ENCODE measurements around the gene MEOX1. TPM values are rescaled to one million over a fixed set of nuclear protein-coding genes. Genes with fewer than 3 reads are reported as not detected.

Gene MEOX1
- total RNA-seq, 1 donor from 2014 or later = not detected

- Histone ChIP-seq H4K20me1 (ENCODE audit: insufficient read depth, low read length) (no peaks in the 10 kb centered on the region), H3K4me1 (ENCODE audit: insufficient read depth, low read length) (no peaks in the 10 kb centered on the region), H3K27me3 (ENCODE audit: insufficient read depth, low read length) (peaks cover 5% of the 10 kb centered on the region), H3K9me3 (ENCODE audit: insufficient read depth, low read depth, low read length) (no peaks in the 10 kb centered on the region), H3K79me2 (ENCODE audit: insufficient read depth, low read length) (no peaks in the 10 kb centered on the region), H3K4me3 (ENCODE audit: insufficient read depth, low read depth, low read length) (no peak overlapping the region), H2AFZ (ENCODE audit: low read depth, low read length) (no peak overlapping the region), H3K36me3 (ENCODE audit: insufficient read depth, low read length) (no peaks in the 10 kb centered on the region), H3K27ac (ENCODE audit: low read depth, low read length) (no peak overlapping the region), H3K4me2 (ENCODE audit: low read length) (no peak overlapping the region), H3K9ac (ENCODE audit: low read length) (no peak overlapping the region)
- no peak for TF ChIP-seq CTCF (IDR thresholded peaks at IDR 0.05; ENCODE audit: insufficient read depth, low read depth, low read length)
- no peak for TF ChIP-seq EZH2 (IDR thresholded peaks at IDR 0.05; ENCODE audit: insufficient read depth, low read length)
- FAIRE-seq = no peak
- H3K4me1 Mint-ChIP-seq (ENCODE audit: low read depth, unreplicated experiment) = peaks cover 9% of the 10 kb centered on the region
- no peaks in the 10 kb centered on the region for H3K9me3 Mint-ChIP-seq (ENCODE audit: unreplicated experiment)
- no peak for DNase-seq (ENCODE audit: low read depth)
- H3K27me3 Mint-ChIP-seq (ENCODE audit: low read depth, unreplicated experiment) = peaks cover 32% of the 10 kb centered on the region
- H3K36me3 Mint-ChIP-seq (ENCODE audit: low read depth, unreplicated experiment) = peaks cover 2% of the 10 kb centered on the region
- no peak overlapping the region for H3K27ac Mint-ChIP-seq (ENCODE audit: unreplicated experiment)
- H3K4me3 Mint-ChIP-seq (ENCODE audit: unreplicated experiment) = no peak overlapping the region
Measured at GRCh38 chr17:43640491-43641252, 21.1 kb downstream of the MEOX1 start.

GRCh38 chr17:43637563-43638323 lies 24.0 kb downstream of the MEOX1 start:
- no peak for DNase-seq (ENCODE audit: low read depth)
- Histone ChIP-seq H4K20me1 (ENCODE audit: insufficient read depth, low read length) (no peaks in the 10 kb centered on the region), H2AFZ (ENCODE audit: low read depth, low read length) (no peak overlapping the region), H3K27ac (ENCODE audit: low read depth, low read length) (no peak overlapping the region), H3K36me3 (ENCODE audit: insufficient read depth, low read length) (no peaks in the 10 kb centered on the region), H3K4me3 (ENCODE audit: insufficient read depth, low read depth, low read length) (no peak overlapping the region), H3K4me1 (ENCODE audit: insufficient read depth, low read length) (peaks cover 6% of the 10 kb centered on the region), H3K27me3 (ENCODE audit: insufficient read depth, low read length) (peaks cover 5% of the 10 kb centered on the region), H3K9me3 (ENCODE audit: insufficient read depth, low read depth, low read length) (no peaks in the 10 kb centered on the region), H3K9ac (ENCODE audit: low read length) (no peak overlapping the region), H3K4me2 (ENCODE audit: low read length) (no peak overlapping the region), H3K79me2 (ENCODE audit: insufficient read depth, low read length) (no peaks in the 10 kb centered on the region)
- Mint-ChIP-seq H3K27me3 (ENCODE audit: low read depth, unreplicated experiment) (peaks cover 36% of the 10 kb centered on the region), H3K4me1 (ENCODE audit: low read depth, unreplicated experiment) (peaks cover 14% of the 10 kb centered on the region), H3K4me3 (ENCODE audit: unreplicated experiment) (no peak overlapping the region), H3K9me3 (ENCODE audit: unreplicated experiment) (no peaks in the 10 kb centered on the region), H3K27ac (ENCODE audit: unreplicated experiment) (no peak overlapping the region), H3K36me3 (ENCODE audit: low read depth, unreplicated experiment) (peaks cover 2% of the 10 kb centered on the region)
- TF ChIP-seq EZH2 (IDR thresholded peaks at IDR 0.05; ENCODE audit: insufficient read depth, low read length) = no peak
- no peak for FAIRE-seq

GRCh38 chr17:43636426-43636825 lies 25.3 kb downstream of the MEOX1 start:
- H3K4me1 Mint-ChIP-seq (ENCODE audit: low read depth, unreplicated experiment) = peaks cover 11% of the 10 kb centered on the region
- no peak overlapping the region for H3K4me3 Mint-ChIP-seq (ENCODE audit: unreplicated experiment)
- TF ChIP-seq CTCF (IDR thresholded peaks at IDR 0.05; ENCODE audit: insufficient read depth, low read depth, low read length) (no peak), EZH2 (IDR thresholded peaks at IDR 0.05; ENCODE audit: insufficient read depth, low read length) (no peak)
- no peak overlapping the region for H3K4me2 ChIP-seq (ENCODE audit: low read length)
- H3K4me1 ChIP-seq (ENCODE audit: insufficient read depth, low read length) = peaks cover 6% of the 10 kb centered on the region
- H3K27me3 Mint-ChIP-seq (ENCODE audit: low read depth, unreplicated experiment) = peaks cover 36% of the 10 kb centered on the region
- no peaks in the 10 kb centered on the region for H3K9me3 ChIP-seq (ENCODE audit: insufficient read depth, low read depth, low read length)
- no peak overlapping the region for H2AFZ ChIP-seq (ENCODE audit: low read depth, low read length)
- no peaks in the 10 kb centered on the region for H3K79me2 ChIP-seq (ENCODE audit: insufficient read depth, low read length)
- no peak for DNase-seq (ENCODE audit: low read depth)
- H3K27me3 ChIP-seq (ENCODE audit: insufficient read depth, low read length) = peaks cover 6% of the 10 kb centered on the region
- no peaks in the 10 kb centered on the region for H4K20me1 ChIP-seq (ENCODE audit: insufficient read depth, low read length)
- H3K27ac Mint-ChIP-seq (ENCODE audit: unreplicated experiment) = no peak overlapping the region
- no peaks in the 10 kb centered on the region for H3K9me3 Mint-ChIP-seq (ENCODE audit: unreplicated experiment)
- no peak overlapping the region for H3K4me3 ChIP-seq (ENCODE audit: insufficient read depth, low read depth, low read length)
- peaks cover 2% of the 10 kb centered on the region for H3K36me3 Mint-ChIP-seq (ENCODE audit: low read depth, unreplicated experiment)
- no peak for FAIRE-seq
- H3K36me3 ChIP-seq (ENCODE audit: insufficient read depth, low read length) = no peaks in the 10 kb centered on the region
- no peak overlapping the region for H3K27ac ChIP-seq (ENCODE audit: low read depth, low read length)
- no peak overlapping the region for H3K9ac ChIP-seq (ENCODE audit: low read length)
